ENCODE measurements around the gene SS18L1.

SS18L1 gene

GRCh38 chr20:62198496-62198895 lies 54.9 kb downstream of the SS18L1 start:
- DNase-seq, result no peak

DNA sequence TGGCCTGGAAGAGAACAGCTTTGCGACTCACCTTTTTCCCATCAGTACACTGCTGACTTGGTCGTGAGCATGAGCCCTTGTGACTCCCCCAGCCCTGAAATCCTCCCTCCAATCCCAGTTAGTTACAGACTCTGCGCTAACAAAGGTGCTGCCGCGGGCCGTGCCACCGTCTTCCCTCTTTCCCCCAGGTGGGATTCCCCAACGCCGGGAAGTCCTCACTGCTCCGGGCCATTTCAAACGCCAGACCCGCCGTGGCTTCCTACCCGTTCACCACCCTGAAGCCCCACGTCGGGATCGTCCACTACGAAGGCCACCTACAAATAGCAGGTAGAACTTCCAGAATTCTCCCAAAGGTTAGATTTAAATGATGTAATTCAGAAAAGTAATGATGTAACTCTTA lies 55.4 kb downstream of the SS18L1 start:
- DNase-seq, result no peak

DNA sequence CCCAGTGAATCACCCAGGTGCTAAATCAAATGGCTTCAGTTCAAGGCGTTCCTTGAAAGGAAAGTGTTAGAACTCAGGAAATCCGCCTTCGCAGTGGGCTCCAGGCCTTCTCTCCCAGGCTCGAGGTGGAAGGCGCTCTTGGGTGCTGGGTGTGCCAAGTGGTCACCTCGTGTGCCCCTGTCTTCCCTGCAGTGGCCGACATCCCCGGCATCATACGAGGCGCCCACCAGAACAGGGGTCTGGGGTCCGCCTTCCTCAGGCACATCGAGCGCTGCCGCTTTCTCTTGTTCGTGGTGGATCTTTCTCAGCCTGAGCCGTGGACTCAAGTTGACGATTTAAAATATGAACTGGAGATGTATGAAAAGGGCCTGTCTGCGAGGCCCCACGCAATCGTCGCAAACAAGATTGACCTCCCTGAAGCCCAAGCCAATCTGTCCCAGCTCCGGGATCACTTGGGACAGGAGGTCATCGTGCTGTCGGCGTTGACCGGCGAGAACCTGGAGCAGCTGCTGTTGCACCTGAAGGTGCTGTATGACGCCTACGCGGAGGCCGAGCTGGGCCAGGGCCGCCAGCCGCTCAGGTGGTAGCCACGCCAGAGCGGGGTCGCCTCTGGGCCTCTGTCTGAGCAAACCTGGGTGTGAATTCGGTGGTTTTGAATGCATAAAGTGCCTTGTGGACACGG lies 57.1 kb downstream of the SS18L1 start:
- DNase-seq, result no peak

GRCh38 chr20:62201173-62202082 lies 57.9 kb downstream of the SS18L1 start:
- no peak for DNase-seq

DNA sequence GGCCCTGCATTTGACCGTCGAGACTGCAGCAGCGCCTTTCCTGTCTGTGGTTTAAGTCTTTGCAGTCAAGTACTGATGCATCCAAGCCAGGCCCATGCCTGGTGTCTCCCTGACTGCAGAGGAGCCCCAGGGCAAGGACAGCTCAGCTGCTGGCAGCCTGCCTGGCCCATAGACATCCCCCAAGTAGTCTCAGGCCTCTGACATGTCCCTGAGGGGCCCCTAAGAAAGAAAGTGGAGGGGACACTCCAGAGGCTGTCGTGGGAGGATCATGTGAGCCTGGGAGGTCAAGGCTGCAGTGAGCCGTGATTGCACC lies 58.5 kb downstream of the SS18L1 start:
- no peak for DNase-seq

DNA sequence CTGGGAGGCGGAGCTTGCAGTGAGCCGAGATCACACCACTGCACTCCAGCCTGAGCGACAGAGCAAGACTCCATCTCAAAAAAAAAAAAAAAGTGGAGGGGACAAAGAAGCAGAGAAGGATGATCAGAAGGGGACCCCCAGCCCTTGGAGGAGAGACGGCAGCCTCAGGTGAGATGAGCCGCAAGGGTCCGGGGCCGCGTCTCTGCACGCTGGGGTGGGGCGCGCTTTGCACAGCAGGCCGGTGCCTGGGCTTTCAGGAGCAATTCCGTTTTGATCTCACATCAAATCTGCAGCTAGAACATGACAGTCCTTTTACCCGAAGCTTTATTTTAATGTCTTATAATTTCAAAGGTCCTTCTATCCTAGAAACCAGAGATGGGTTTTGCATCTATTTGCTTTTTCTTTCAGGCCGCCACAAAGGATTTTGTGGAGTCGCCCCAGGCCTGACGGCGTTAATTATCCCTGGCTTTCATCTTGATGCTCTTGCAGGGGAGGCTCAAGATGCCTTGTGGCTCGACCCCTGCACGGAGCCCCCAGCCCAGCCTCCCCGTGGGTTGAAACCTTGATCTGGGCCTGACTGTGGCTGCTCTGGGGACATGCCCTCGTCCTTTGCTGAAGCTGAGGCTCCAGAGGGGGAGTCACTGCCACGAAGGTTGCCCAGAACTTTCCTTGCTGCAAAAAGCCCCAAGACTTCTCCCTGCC lies 59.3 kb downstream of the SS18L1 start:
- no peak for DNase-seq

DNA sequence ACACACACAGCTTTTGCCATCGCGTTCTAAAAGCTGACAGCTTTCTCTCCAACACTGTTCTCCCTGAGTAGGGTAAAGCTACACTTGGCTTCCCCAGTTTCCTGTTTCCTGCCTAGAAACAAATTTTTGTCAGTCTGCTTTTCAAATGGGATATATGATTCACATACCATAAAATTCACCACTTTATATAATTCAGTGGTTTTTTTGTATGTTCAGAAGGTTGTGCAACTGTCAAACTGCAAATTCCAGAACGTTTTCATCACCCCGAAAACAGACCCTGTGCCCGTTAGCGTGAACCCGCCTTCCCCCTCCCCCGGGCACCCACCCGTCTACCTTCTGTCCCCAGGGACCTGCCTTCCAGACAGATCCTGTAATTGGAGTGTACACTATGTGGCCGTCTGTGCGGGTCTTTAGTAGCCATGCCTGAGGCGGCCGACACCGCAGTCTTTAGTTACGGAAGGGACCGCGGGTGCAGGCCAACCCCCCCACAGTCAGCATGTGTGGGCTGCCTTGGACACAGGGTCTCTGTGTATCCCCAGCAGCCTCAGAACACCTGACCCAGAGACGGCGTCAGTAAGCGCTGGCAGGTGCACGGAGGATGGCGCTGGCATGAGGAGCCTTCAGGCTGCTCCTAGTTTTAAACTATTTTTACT lies 59.9 kb downstream of the SS18L1 start:
- DNase-seq, result no peak

DNA sequence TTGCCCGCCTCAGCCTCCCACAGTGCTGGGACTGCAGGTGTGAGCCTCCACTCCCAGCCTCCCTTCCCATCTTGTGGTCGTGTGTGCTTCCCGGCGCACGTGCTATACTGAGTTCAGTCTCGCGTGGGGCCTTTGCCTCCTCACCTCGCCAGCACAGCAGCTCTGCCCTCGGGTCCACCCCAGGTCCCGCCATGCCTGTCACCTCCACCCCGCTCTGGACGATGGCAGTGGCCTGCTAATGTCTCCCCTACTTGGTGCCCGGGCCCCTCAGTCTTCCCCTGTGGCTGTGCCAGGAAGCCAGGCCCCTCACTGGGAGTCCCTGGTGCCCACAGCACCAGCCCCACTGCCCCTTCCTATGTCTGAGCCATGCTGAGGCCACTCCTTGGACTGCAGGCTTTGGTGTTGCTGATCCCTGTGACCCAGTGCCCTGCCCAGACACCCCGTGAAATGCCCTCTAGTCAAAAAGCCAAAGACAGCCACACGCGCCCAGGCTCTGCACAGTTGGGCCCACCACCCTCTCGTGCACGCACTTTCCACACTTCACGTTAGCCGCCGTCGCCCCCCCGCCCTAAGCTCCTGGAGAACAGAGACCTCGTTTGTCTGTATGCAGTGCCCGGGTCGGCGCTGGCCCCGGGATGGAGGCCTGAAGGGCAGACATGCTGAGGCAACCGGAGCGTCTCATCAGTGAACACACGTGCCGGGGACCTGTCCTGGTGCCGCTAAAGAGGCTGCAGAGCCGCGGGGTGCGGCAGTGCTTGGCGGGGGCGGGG lies 62.2 kb downstream of the SS18L1 start:
- DNase-seq, result no peak

- no peak for DNase-seq
These were observed 62.8 kb downstream of the SS18L1 start for GRCh38 chr20:62206388-62206775.

DNA sequence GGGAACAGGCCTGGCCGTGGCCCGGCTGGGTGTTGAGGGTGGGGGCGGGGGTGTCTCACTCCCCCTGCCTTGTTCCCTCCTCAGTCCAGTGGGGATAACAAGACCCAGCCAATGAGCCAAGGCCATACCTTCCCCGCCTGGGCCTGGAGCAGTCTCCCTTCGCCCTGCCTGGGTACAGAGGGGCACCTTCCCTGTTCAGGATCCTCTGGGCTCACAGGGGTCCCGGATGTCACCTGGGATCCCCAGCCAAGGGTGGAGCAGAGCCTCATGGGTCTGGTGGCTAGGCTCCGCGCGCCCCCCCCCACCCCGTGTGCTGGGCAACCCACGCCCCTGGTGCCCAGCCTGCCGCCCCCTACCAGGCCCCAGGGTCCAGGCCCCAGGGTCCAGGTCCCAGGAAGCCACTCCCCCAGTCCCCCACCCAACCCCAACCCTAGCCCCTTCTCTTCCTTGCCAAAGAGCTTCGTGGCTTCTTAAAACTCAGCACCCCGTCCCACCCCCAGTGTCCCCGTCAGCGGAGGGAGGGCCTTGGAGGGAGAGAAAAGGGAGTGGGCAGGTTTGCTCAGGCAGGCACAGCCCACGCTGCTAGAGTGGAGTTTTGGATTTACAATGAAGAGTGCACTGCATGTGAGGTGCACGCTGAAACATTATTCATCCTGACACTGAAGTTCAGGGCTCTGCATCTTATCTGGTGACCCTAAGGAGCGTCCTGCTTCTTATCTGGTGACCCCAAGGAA lies 64.7 kb downstream of the SS18L1 start:
- no peak for DNase-seq

GRCh38 chr20:62208795-62209755 lies 65.5 kb downstream of the SS18L1 start:
- peak; percentile 46 for DNase-seq

- DNase-seq, result no peak
These were observed 66.4 kb downstream of the SS18L1 start for GRCh38 chr20:62209850-62210495.

DNA sequence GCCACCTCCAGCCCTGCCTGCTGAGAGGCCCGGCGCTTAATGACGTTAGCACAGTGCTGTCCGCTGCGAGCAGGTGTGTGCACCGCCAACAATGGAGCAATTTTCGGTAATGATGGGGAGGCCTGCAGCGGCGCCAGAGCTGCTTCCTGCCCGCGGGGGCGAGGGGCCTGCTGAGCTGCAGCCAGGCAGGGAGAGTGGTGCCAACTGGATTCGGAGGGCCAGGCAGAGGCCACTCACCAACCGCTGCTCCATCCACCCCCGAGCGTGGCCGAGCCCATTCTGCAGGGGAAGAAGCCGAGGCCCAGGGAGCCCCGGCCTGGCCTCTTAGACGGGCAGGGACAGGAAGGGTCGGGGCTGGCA lies 66.9 kb downstream of the SS18L1 start:
- DNase-seq, result peak; percentile 88

DNA sequence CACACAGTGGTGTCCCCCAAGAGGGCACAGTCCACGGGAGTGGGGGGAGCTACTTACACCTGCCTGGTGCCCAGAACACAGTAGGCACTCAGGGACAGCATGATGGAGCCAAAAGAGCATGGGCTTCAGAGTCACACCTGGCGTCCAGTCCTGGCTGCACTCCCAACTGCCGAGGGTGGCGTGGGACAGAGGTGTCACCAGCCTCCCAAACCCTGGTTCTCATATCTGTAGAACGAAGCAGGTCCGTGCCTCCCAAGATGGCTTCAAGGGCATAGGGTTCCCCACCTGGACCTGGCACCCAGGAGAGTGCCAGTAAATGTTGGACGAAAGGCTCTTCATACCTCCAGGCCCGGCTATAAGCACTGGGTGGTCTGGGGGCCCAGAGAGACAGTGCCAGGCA lies 67.6 kb downstream of the SS18L1 start:
- no peak for DNase-seq

- DNase-seq, result no peak
These were observed 68.3 kb downstream of the SS18L1 start for GRCh38 chr20:62211769-62212288.

GRCh38 chr20:62212299-62212698 lies 68.7 kb downstream of the SS18L1 start:
- DNase-seq, result no peak

DNA sequence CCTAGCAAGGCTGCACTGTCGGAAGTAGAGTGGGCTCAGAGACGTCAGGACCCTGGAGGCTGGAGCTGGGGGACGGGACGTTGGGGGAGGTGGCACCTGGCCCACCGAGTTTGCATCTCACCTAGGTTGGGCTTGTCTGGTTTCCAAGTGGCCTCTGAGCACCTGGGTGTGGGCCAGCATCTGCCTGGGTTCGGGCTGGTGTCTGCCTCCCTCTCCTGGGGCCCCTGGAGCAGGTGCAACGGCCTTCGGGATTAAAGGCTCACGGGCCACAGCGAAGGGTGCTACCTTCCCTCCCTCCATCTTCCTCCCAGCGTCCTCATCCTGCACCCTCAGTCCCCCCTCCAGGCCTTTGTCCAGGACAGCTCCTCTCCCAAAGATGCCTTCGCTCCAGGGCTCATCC lies 70.5 kb downstream of the SS18L1 start:
- DNase-seq, result peak; percentile 21

DNA sequence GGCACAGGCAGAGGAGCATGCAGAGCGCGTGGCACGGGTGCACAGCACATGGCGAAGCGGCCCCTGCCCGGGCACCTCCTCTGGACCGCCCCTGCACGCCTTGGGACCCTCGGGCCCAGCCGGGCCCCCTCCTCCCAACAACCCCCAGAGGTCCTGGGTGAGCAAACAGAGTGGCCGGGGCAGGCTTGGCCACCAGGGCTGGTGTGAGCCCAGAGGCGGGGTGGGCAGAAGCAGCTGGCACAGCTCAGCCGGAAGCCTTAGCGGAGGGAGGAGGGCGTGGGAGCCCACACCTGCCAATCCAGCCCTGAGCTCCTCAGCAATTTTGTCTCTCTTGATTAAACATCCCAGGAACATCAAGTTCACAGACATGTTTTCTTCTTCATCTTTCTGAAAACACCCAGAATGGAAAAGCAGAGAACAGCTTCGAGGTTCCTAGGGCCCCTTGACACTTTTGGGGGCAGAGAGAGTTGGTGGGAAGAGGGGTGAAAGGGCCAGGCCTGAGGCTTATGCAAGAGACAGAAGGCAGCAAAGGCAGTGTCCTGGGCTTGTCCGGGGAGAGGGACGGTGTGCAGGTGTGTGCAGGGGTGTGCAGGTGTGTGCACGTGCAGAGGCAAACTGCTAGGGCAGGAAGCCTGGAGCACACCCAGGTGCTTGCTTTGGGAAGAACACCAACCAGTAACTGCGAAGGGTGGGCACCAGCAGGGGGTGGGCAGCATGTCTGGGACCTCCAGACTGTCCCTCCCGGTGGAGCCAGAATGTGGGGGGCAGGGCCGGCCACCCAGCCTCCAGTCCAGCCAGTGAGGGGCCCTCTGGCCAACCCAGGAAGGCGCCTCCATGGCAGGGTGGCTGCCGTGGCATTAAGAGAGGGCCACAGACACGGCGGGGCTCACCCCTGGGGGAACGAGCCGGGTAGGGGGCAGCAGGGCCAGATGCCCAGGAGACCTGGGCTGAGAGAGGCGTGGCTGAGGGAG lies 71.7 kb downstream of the SS18L1 start:
- DNase-seq, result no peak

Measured in SHP77 treated with DMSO at 0.1 percent for 48 hours (cell line).